SHP77 treated with DMSO at 0.1 percent for 48 hours (cell line): Measurements from ENCODE around the gene PGM1.
"Not testable (repeated sequence)": the region's sequence is repeated elsewhere in the genome, so short reads cannot be mapped to it uniquely, and the experiment has no call there.

Experiments used
- DNase-seq: peaks from one replicate; lab custom pipeline; 2025; lab: John Stamatoyannopoulos, UW

PGM1 gene

GRCh38 chr1:63593303-63593885 is at the start of gene PGM1:
Gene PGM1, plus strand, starts transcription at chr1:63593411. Its CDS starts 78 bp downstream, at chr1:63593489.
- peak; percentile 24 for DNase-seq

DNA sequence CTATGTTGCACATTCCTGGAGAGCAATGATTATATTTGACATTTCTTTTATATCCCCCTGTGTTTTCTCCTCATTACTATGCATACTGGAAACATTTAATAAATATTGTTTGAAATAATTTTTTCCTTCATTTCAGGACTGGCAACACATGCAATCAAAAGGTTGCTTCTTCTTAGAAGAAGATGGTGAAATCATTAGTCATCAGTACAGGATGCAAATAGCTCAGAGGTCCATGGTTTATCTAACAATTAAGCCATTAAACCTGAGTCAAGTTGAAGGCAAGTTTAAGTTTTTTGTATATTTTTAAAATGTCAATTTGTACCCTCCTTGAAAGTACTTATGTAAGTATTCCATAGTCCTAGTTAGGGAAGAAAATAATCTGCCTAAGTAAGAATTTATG is 47.4 kb upstream of the PGM1 start:
- no peak for DNase-seq

DNA sequence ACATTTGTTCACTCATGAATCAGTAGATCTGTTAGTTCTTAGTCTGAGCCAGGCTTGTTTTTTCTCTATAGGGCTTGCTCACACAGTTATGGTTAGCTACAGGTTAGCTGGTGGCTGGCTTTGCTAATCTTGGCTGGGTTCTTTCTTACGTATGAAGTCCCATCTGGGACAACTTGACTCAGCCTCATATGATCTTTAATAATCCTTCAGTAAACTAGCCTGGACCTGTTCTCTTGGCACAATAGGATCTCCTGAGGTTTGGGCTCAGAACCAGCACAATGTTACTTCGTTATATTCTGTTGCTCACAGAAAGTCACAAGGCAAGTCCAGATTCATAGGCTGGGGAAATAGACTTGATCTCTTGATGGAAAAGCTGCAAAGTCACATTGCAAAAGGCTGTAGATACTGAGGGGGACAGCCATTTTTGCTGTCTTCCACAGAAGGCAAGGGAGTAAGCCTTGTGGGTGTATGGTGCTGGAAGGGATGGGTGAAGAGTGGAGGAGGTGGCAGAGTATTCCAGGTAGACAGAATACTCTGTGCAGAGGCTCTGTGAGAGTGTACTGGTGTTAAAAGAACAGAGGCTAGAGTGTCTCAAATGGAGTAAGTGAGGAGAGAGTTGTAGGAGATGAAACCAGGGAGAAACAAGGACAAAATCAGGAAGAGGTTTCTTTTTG is 45.5 kb upstream of the PGM1 start:
- no peak for DNase-seq

DNA sequence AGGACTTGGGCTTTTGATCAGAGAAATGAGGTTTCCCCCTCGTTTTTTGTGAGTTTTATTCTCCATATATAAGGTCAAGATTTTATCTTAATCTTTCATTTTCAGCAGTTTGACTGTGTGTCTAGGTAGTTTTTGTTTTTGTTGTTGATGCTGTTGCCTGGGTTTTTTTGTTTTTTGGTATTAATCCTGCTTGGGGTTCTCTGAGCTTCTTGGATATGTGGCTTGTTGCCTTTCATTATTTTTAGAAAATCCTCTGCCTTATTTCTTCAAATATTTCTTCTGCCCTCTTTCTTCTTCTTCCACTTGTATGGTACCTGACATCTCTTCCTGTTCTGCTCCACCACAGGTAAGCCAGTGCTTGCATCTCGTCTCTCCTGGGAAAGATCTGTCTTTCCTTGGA is 44.9 kb upstream of the PGM1 start:
- DNase-seq = no peak

- DNase-seq = no peak
Observed at GRCh38 chr1:63548877-63549276, 44.3 kb upstream of the PGM1 start.

DNA sequence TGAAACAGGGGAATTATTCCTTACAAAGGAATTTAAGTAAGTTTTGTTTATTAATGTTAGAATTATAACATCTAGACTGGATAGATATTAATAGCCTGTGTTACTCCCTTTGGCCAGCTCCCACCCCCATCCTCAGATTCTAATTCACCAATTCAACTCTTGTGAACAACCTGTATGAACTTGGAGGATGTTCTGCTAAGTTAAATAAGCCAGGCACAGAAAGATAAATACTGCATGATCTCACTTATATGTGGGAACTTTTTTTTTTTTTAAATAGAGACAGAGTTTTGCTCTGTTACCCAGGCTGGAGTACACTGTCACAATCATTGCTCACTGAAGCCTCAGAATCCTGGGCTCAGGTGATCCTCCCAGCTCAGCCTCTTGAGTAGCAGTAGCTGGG is 37.7 kb upstream of the PGM1 start:
- DNase-seq = no peak

DNA sequence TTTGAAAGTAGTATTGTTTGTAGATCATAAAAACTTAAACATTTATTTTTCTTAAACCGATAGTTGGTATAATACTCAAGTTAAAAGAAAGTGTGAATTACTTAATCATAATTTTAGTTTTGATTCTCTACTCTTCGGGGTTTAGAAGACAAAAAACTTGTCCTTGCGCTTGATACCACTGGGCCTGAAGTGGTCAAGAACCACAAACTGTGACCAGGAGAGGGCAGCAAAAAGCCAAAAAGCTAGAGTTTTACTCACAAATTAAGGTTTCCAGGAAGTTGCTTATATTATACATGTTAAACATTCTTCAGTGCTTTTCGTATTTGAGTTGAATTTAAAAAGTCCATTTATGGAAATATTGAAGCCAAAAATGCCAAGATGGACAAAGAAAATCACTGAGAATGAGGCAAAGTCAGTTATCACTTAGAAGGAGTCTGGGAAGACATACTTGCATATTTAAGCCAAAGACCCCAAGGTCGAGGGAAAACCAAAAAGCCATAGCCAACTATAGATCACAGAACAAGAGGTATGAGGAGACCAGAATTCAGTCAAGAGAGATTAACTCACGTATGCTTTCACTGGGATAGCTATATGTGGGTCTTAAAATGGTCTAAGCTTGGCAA is 35.7 kb upstream of the PGM1 start:
- no peak for DNase-seq

GRCh38 chr1:63559357-63559756 is 33.9 kb upstream of the PGM1 start:
- no peak for DNase-seq

DNA sequence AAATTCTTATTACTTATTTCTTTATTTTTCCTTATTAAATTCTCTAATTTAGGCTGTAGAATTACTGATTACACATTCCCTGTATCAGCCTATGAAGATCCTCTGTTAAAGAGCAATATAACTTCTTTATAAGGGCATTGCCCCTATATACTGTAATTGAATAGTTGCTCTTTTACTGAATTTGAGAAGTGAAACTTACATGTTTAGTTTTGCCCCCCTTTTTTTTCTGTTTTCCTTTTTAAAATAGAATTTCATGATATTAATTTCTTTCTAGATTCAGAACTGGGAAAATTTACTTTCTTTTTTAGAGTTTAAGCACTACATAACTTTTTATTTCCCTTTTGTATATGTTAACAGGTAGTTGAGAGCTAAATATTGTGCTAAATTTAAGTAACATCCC is 29.5 kb upstream of the PGM1 start:
- DNase-seq = no peak

DNA sequence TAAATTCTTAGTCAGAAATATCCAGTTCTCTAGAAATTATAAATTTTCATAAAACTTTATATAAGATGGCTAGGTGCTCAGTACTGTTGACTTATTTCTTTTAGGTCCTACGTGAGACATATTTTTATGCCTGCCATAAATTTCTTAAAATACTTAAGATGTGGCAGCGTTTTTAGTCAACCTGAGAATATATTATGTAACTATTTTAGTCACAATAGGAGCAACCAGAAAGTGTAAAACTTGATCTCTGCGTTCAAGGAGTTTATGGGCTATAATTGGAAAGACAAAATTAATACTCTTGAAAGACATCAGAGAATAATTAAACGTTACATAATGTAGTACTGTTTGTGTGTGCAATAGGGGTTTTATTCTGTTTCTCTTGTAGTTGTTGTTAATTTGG is 24.1 kb upstream of the PGM1 start:
- no peak for DNase-seq

DNA sequence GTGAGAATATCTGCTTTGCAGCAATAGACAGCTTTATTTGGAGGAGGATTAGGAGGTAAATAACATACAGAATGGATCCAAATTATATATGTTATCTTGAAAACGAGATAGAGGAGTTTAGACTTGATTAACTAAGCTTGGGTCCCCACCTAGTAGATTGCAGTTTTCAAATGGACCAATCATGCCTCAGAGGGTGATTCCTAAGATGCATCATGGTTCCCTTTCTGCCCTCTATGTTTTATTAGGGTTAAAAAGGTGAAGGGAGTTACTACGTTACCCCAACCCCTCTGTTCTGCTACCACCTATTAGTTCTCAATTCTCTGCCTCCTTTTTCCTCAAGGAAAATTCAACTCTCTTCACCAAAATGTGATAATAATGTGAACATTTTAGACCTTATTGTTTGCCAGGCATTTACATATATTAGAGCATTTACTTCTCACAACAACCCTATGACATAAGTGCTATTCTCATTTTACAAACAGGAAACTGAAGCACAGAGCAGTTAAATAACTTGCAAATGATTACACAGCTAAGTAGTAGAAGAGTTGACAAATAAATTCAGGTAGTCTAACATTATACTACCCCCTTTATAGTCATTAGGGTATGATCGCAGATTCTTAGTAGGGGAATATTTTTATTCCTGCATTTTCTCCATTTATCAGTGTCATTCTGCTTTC is 23.4 kb upstream of the PGM1 start:
- no peak for DNase-seq

GRCh38 chr1:63572686-63573085 is 20.5 kb upstream of the PGM1 start:
- not testable (repeated sequence) for DNase-seq

GRCh38 chr1:63574203-63574796 is 18.9 kb upstream of the PGM1 start:
- DNase-seq = not testable (repeated sequence)

DNA sequence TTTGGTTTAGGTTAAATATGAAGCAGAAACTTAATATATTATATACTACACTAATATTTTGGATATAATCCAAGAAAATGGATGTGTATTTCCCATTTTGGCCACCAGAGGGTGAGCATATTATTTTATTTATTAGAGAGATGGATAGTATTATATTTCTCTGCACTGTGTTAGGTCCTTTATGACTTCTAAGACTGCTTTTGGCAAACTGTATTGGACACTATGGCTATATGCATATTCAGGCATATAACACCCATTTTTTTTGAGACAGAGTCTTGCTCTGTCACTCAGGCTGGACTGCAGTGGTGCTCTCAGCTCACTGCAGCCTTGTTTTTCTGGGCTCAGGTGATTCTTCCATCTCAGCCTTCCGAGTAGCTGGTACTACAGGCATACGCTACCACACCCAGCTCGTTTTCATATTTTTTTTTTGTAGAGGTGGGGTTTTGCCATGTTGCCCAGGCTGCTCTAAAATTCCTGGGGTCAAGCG is 17.8 kb upstream of the PGM1 start:
- DNase-seq = peak; percentile 4

- DNase-seq = not testable (repeated sequence)
Observed at GRCh38 chr1:63586326-63586725, 6.9 kb upstream of the PGM1 start.

- DNase-seq = no peak
Observed at GRCh38 chr1:63590166-63590560, 3.0 kb upstream of the PGM1 start.

DNA sequence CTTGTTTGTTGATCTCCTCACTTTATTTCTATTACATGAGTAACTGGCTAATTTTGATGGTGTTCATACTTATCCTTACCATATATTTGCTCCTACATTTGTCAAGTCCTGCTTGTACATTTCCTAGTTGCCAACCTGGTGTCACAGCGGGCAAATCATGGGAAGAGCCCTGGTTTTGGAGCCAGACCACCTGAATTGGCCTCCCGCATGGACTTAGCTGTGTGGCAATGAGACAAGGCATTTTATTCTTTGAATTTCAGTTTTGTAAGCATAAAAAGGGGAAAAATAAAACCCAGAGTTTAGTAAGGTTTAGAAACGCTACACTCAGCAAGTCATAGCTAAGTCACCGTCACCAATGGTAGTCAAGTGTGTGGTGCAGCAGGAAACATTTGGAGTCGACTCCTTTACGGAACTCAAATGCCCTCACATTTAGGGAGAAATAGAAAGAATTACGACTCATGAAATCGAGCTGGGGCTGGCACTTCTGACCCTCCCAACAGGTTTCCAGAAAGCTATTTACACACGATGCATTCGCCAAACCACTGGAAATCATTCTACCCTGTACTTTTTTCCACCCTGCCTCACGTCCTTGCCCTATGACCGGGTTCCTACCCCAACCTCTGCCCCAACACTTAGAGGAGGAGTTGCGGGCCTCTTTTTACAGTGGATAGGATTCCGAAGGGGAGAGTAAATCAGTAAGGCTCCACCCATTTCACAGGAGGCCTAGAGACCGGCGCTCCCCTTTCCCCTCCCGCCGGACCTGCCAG is 492 bp upstream of the PGM1 start:
- peak; percentile 32 for DNase-seq

DNA sequence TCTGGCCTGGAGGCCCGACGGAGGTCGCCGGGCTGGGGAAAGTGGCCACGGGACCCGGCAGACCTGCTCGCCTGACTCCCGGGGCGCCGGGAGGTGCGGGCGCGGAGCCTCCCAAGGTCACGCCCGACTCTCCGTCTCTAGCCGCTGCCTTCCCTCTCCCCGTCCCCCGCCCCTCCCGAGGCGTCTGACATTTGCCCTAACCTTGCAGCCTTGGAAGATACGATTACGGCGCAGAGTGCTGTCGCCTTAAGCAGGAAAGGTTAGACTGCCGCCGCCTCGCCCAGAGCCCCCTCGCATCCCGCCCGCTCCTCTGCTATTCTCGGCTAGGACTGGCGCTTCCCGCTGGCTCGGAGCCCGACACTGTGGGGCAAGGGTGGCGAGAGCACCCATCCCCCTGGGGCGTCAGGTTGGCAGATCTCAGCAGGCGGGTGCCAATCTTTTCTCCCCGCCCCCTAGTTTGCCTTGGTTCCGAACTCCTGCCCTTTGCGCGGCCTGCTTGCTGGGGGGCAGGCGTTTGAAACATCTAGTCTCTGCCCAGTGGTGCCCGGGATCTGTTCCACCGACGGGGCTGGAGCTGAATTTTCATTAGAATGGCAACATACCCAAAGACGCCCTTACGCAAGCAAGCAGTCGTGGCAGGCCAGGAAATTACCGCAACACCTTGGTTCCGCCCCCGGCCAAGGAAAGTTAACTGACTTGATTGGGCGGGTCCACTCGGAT is 835 bp downstream of the PGM1 start:
- peak; percentile 2 for DNase-seq

DNA sequence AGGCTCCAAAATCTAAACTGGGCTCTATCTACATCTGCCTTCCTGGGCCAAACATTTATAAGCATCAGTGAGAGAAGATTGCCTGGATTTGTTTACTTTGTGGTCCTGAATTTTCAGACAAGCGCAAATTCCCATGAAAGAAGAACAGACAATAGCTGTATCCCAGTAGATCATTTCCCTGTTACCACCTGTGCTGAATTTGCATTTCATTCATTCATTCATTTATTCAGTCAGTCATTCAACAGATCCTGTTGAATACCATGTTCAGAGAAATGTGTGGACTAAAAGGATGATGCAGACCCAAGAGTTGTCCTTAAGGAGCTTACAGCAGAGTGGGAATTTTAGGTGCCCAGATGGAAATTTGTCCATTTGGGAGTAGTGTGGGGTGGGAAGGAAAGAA is 2.2 kb downstream of the PGM1 start:
- no peak for DNase-seq

DNA sequence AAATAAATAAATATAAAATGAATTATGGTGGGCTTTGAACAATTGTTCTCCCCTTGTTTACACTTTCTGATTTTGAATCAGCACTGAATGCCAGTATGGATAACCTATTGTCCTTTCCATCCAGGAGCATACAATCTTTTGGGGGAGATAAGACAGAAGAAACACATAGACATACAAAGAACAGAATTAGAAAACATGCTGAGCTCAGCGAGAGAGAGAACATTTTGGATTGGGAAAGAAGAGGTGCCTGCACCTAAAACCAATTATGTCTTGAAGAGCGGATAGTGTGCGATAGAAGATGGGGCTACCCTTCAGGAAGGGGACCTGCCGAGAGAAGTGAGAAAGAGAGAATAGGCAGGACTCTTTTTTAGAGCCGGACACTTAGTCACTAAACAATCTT is 6.6 kb downstream of the PGM1 start:
- DNase-seq = no peak

DNA sequence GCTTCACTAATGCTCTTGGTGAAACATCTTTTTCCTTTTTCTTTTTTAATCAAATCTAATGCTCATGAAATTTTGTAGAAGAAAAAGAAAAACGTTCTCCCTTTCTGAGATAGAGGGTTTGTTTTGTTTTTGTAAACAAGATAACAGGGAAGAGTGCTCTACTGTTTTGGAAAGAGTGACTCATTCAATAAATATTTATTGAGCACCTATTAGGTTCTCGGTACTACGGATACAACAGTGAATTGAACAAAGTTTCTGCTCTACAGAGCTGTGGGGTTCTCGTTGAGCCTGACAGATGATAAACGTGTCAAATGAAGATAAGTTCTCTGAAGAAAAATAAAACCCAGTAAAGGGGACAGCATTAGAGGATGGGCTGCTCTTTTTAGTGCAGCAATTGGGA is 7.0 kb downstream of the PGM1 start:
- no peak for DNase-seq
